Measurements from ENCODE around the gene ABCC6.

Gene ABCC6

GRCh38 chr16:16131659-16132058, 91.6 kb downstream of the ABCC6 start:
- TF ChIP-seq CTCF (IDR thresholded peaks at IDR 0.05) = no peak
- Histone ChIP-seq H3K27ac (no peak overlapping the region), H3K36me3 (peaks cover 49 to 66% (median 62%) of the 10 kb centered on the region in 3 donors), H3K27me3 (no peaks in the 10 kb centered on the region), H3K9me3 (no peaks in the 10 kb centered on the region), H3K4me3 (no peak overlapping the region), H3K4me1 (peaks cover 0 to 3% (median 0%) of the 10 kb centered on the region in 4 donors)
- DNase-seq = no peak
- intact Hi-C loops (cut with DNase I; ENCODE audit: low total_unique reads) = no loop called here

- Histone ChIP-seq H3K4me1 (peaks cover 0 to 3% (median 0%) of the 10 kb centered on the region in 4 donors), H3K27ac (no peak overlapping the region), H3K4me3 (no peak overlapping the region), H3K36me3 (peaks cover 44 to 64% (median 60%) of the 10 kb centered on the region in 3 donors), H3K27me3 (no peaks in the 10 kb centered on the region), H3K9me3 (no peaks in the 10 kb centered on the region)
- intact Hi-C loops (cut with DNase I; ENCODE audit: low total_unique reads) = no loop called here
- no peak for TF ChIP-seq CTCF (IDR thresholded peaks at IDR 0.05)
- no peak for DNase-seq
Observed at GRCh38 chr16:16131204-16131603, 92.1 kb downstream of the ABCC6 start.

- H3K4me3 ChIP-seq = no peak overlapping the region
- peaks cover 0 to 4% (median 1%) of the 10 kb centered on the region in 4 donors for H3K4me1 ChIP-seq
- peak; percentile 69 to 82 for DNase-seq
- TF ChIP-seq CTCF (IDR thresholded peaks at IDR 0.05) = peak; percentile 84 to 89
- H3K27me3 ChIP-seq = no peaks in the 10 kb centered on the region
- peaks cover 20 to 60% (median 50%) of the 10 kb centered on the region in 3 donors for H3K36me3 ChIP-seq
- H3K9me3 ChIP-seq = peaks cover 0 to 8% (median 7%) of the 10 kb centered on the region in 3 donors
- H3K27ac ChIP-seq = peak overlapping the region in 1 of 2 donors; percentile 52
- intact Hi-C loops (cut with DNase I; ENCODE audit: low total_unique reads) = loop anchor here (10.0 kb wide), 1 partner anchor 363 kb away; no protein-coding TSS in a partner anchor
Observed at GRCh38 chr16:16127469-16128116, 95.7 kb downstream of the ABCC6 start.

- Histone ChIP-seq H3K27me3 (no peaks in the 10 kb centered on the region), H3K4me1 (peaks cover 0 to 4% (median 1%) of the 10 kb centered on the region in 4 donors), H3K9me3 (peaks cover 0 to 8% (median 7%) of the 10 kb centered on the region in 3 donors), H3K27ac (peak overlapping the region in 1 of 2 donors; percentile 52), H3K4me3 (no peak overlapping the region), H3K36me3 (peaks cover 23 to 61% (median 54%) of the 10 kb centered on the region in 3 donors)
- DNase-seq = no peak
- TF ChIP-seq CTCF (IDR thresholded peaks at IDR 0.05) = no peak
- intact Hi-C loops (cut with DNase I; ENCODE audit: low total_unique reads) = loop anchor here (10.0 kb wide), 1 partner anchor 362 kb away; no protein-coding TSS in a partner anchor
Observed at GRCh38 chr16:16126896-16127295, 96.4 kb downstream of the ABCC6 start.

GRCh38 chr16:16124974-16125373, 98.3 kb downstream of the ABCC6 start:
- Histone ChIP-seq H3K4me3 (no peak overlapping the region), H3K27me3 (no peaks in the 10 kb centered on the region), H3K27ac (peak overlapping the region in 1 of 2 donors; percentile 40), H3K9me3 (peaks cover 0 to 8% (median 7%) of the 10 kb centered on the region in 3 donors), H3K4me1 (peaks cover 0 to 4% (median 1%) of the 10 kb centered on the region in 4 donors), H3K36me3 (peaks cover 20 to 65% (median 57%) of the 10 kb centered on the region in 3 donors)
- intact Hi-C loops (cut with DNase I; ENCODE audit: low total_unique reads) = loop anchor here (5.0 to 10.0 kb wide), 2 partner anchors 248 to 360 kb away; no protein-coding TSS in a partner anchor
- DNase-seq = no peak
- TF ChIP-seq CTCF (IDR thresholded peaks at IDR 0.05) = no peak
